HepG2 (cell line): Measurements from ENCODE around the gene CNEP1R1. TPM values are rescaled to one million over a fixed set of nuclear protein-coding genes. Genes with fewer than 3 reads are reported as not detected.

Source experiments
- GABPB1 ChIP-seq: IDR thresholded peaks from 2 replicates; pipeline ENCODE4 v1.6.1; 2016; ENCODE audit warnings: mild to moderate bottlenecking, missing genetic modification reagents, moderate library complexity, missing compliant biosample characterization
- HES4 ChIP-seq: sonication (generic); formaldehyde crosslinking; IDR thresholded peaks from 2 replicates; pipeline ENCODE4 v1.9.0; 2021; ENCODE audit warnings: mild to moderate bottlenecking, missing genetic modification reagents, borderline replicate concordance
- ISL2 ChIP-seq: sonication (generic); formaldehyde crosslinking; IDR thresholded peaks from 2 replicates; pipeline ENCODE4 v1.5.0; 2020; ENCODE audit warnings: missing genetic modification reagents
- JDP2 ChIP-seq: sonication (generic); formaldehyde crosslinking; IDR thresholded peaks from 2 replicates; pipeline ENCODE4 v1.8.1; 2022; ENCODE audit warnings: missing genetic modification reagents, borderline replicate concordance
- JUNB ChIP-seq: sonication (generic); formaldehyde crosslinking; IDR thresholded peaks from 2 replicates; pipeline ENCODE4 v1.8.0; 2022; ENCODE audit warnings: missing genetic modification reagents, mild to moderate bottlenecking, borderline replicate concordance
- KDM1A ChIP-seq: IDR thresholded peaks from 2 replicates; pipeline ENCODE4 v1.6.1; 2016; ENCODE audit warnings: missing compliant biosample characterization
- MXD4 ChIP-seq: IDR thresholded peaks from 2 replicates; pipeline ENCODE4 v1.6.1; 2016; ENCODE audit warnings: mild to moderate bottlenecking, missing biosample characterization, missing genetic modification reagents
- NCOA2 ChIP-seq: sonication (generic); formaldehyde crosslinking; IDR thresholded peaks from 2 replicates; pipeline ENCODE4 v1.8.0; 2022; ENCODE audit warnings: inconsistent platforms
- SRSF1 ChIP-seq: fragments of 200-400 bp; formaldehyde crosslinking; optimal IDR thresholded peaks from 2 replicates; pipeline ENCODE3; 2017; ENCODE audit warnings: mild to moderate bottlenecking, low read depth, low read length, moderate library complexity
- ZMYM4 ChIP-seq: sonication (generic); formaldehyde crosslinking; IDR thresholded peaks from 2 replicates; pipeline ENCODE4 v1.8.1; 2023; ENCODE audit warnings: mild to moderate bottlenecking, missing genetic modification reagents
- ZNF235 ChIP-seq: sonication (generic); formaldehyde crosslinking; IDR thresholded peaks from 2 replicates; pipeline ENCODE4 v1.8.1; 2023; ENCODE audit warnings: mild to moderate bottlenecking, missing genetic modification reagents, borderline replicate concordance
- ZNF383 ChIP-seq: sonication (generic); formaldehyde crosslinking; IDR thresholded peaks from 2 replicates; pipeline ENCODE4 v1.4.0; 2020; ENCODE audit warnings: missing genetic modification reagents, mild to moderate bottlenecking, borderline replicate concordance
- ZNF546 ChIP-seq: sonication (generic); formaldehyde crosslinking; conservative IDR thresholded peaks from 2 replicates; pipeline ENCODE4 v1.8.1; 2023; ENCODE audit warnings: mild to moderate bottlenecking, missing genetic modification reagents
- ZNF773 ChIP-seq: sonication (generic); formaldehyde crosslinking; IDR thresholded peaks from 2 replicates; pipeline ENCODE4 v1.4.0; 2020; ENCODE audit warnings: missing genetic modification reagents, borderline replicate concordance
- polyA plus RNA-seq, 8 experiments: library from polyadenylated mRNA; depleted of rRNA in 3 of 8; stranded (reverse) in 7 of 8; unstranded in 1 of 8; fragments of >200 nt; fragmentation: Illumina TruSeq in 4 of 8; extraction: Trizol in 4 of 8; gene quantifications; 2 replicates each; pipeline versions ENCODE4 v1.2.1 to v1.2.3, GENCODE V29; 2011 to 2016; ENCODE audit warnings: low read depth in 4 of 8, missing spikeins in 1 of 8, mixed read lengths in 1 of 8; ENCODE audit not compliant: insufficient read depth in 1 of 8
- total RNA-seq, 5 experiments: library from RNA; depleted of rRNA; stranded (reverse); fragments of >200 nt; fragmentation: Illumina TruSeq; extraction: Trizol; gene quantifications; 2 replicates each; pipeline ENCODE4 v1.2.3, GENCODE V29; 2016; ENCODE audit warnings: low read depth in 1 of 5
- TF ChIP-seq, protein P1 (sequence below): sonication (generic); formaldehyde crosslinking; IDR thresholded peaks from 2 replicates; pipeline ENCODE4 v1.5.0; 2020; ENCODE audit warnings: missing genetic modification reagents
- TF ChIP-seq, protein P2 (sequence below): sonication (generic); formaldehyde crosslinking; IDR thresholded peaks from 2 replicates; pipeline ENCODE4 v1.4.0; 2020; ENCODE audit warnings: missing genetic modification reagents
- TF ChIP-seq, protein P3 (sequence below): sonication (generic); formaldehyde crosslinking; IDR thresholded peaks from 2 replicates; pipeline ENCODE4 v1.4.0; 2020; ENCODE audit warnings: mild to moderate bottlenecking, missing genetic modification reagents
- TF ChIP-seq, protein P4 (sequence below): sonication (generic); formaldehyde crosslinking; conservative IDR thresholded peaks from 2 replicates; pipeline ENCODE4 v1.4.0; 2020; ENCODE audit warnings: mild to moderate bottlenecking, missing genetic modification reagents, moderate library complexity

CNEP1R1 gene
- total and polyA plus RNA-seq, 2 of the 13 experiments (the other 11 are each of a cell fraction or from before 2014, with no cell fraction given) = 23.6 to 26.8 TPM

DNA sequence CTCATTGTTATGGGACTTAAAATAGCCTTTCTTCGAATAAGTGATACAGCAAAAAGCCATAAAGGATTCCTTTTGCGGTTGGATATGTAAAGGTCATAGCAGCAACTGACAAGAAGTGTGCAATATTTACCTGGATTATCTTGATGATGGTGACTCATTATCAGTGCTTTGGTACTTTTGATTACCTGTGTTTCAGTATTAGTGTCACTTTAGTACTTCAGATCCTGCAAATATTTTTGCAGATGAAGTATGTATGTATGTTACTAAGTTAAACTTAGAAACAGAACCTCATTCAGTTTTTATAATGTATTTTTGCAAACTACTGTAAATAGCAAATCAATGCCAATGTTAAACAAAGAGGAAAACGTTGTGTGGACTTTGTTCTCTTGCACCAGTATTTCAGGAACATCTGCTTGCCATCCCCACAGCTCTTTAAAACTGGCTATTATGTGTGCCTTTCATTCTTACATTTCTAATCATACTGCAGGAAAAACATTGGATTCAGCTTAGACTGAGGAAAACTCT lies 10.5 kb downstream of the CNEP1R1 start (continued):
- TF ChIP-seq ZNF235 (CRISPR knock-in tag) (no peak), ISL2 (CRISPR knock-in tag) (peak; percentile 93), JUNB (CRISPR knock-in tag) (peak; percentile 89), MXD4 (CRISPR knock-in tag) (no peak), KDM1A (CRISPR knock-in tag) (no peak), ZNF773 (no peak), ZNF546 (CRISPR knock-in tag) (no peak), HES4 (CRISPR knock-in tag) (no peak), ZNF383 (no peak), JDP2 (CRISPR knock-in tag) (no peak), GABPB1 (CRISPR knock-in tag) (no peak), NCOA2 (CRISPR knock-in tag) (peak; percentile 89), SRSF1 (no peak), ZMYM4 (CRISPR knock-in tag) (no peak; the same call in 1 of the 2 replicates)
- TF ChIP-seq, protein P1, sequence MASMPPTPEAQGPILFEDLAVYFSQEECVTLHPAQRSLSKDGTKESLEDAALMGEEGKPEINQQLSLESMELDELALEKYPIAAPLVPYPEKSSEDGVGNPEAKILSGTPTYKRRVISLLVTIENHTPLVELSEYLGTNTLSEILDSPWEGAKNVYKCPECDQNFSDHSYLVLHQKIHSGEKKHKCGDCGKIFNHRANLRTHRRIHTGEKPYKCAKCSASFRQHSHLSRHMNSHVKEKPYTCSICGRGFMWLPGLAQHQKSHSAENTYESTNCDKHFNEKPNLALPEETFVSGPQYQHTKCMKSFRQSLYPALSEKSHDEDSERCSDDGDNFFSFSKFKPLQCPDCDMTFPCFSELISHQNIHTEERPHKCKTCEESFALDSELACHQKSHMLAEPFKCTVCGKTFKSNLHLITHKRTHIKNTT = no peak
- TF ChIP-seq, protein P2, sequence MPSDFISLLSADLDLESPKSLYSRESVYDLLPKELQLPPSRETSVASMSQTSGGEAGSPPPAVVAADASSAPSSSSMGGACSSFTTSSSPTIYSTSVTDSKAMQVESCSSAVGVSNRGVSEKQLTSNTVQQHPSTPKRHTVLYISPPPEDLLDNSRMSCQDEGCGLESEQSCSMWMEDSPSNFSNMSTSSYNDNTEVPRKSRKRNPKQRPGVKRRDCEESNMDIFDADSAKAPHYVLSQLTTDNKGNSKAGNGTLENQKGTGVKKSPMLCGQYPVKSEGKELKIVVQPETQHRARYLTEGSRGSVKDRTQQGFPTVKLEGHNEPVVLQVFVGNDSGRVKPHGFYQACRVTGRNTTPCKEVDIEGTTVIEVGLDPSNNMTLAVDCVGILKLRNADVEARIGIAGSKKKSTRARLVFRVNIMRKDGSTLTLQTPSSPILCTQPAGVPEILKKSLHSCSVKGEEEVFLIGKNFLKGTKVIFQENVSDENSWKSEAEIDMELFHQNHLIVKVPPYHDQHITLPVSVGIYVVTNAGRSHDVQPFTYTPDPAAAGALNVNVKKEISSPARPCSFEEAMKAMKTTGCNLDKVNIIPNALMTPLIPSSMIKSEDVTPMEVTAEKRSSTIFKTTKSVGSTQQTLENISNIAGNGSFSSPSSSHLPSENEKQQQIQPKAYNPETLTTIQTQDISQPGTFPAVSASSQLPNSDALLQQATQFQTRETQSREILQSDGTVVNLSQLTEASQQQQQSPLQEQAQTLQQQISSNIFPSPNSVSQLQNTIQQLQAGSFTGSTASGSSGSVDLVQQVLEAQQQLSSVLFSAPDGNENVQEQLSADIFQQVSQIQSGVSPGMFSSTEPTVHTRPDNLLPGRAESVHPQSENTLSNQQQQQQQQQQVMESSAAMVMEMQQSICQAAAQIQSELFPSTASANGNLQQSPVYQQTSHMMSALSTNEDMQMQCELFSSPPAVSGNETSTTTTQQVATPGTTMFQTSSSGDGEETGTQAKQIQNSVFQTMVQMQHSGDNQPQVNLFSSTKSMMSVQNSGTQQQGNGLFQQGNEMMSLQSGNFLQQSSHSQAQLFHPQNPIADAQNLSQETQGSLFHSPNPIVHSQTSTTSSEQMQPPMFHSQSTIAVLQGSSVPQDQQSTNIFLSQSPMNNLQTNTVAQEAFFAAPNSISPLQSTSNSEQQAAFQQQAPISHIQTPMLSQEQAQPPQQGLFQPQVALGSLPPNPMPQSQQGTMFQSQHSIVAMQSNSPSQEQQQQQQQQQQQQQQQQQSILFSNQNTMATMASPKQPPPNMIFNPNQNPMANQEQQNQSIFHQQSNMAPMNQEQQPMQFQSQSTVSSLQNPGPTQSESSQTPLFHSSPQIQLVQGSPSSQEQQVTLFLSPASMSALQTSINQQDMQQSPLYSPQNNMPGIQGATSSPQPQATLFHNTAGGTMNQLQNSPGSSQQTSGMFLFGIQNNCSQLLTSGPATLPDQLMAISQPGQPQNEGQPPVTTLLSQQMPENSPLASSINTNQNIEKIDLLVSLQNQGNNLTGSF (CRISPR knock-in tag) = no peak
- TF ChIP-seq, protein P3, sequence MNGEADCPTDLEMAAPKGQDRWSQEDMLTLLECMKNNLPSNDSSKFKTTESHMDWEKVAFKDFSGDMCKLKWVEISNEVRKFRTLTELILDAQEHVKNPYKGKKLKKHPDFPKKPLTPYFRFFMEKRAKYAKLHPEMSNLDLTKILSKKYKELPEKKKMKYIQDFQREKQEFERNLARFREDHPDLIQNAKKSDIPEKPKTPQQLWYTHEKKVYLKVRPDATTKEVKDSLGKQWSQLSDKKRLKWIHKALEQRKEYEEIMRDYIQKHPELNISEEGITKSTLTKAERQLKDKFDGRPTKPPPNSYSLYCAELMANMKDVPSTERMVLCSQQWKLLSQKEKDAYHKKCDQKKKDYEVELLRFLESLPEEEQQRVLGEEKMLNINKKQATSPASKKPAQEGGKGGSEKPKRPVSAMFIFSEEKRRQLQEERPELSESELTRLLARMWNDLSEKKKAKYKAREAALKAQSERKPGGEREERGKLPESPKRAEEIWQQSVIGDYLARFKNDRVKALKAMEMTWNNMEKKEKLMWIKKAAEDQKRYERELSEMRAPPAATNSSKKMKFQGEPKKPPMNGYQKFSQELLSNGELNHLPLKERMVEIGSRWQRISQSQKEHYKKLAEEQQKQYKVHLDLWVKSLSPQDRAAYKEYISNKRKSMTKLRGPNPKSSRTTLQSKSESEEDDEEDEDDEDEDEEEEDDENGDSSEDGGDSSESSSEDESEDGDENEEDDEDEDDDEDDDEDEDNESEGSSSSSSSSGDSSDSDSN = no peak
- TF ChIP-seq, protein P4, sequence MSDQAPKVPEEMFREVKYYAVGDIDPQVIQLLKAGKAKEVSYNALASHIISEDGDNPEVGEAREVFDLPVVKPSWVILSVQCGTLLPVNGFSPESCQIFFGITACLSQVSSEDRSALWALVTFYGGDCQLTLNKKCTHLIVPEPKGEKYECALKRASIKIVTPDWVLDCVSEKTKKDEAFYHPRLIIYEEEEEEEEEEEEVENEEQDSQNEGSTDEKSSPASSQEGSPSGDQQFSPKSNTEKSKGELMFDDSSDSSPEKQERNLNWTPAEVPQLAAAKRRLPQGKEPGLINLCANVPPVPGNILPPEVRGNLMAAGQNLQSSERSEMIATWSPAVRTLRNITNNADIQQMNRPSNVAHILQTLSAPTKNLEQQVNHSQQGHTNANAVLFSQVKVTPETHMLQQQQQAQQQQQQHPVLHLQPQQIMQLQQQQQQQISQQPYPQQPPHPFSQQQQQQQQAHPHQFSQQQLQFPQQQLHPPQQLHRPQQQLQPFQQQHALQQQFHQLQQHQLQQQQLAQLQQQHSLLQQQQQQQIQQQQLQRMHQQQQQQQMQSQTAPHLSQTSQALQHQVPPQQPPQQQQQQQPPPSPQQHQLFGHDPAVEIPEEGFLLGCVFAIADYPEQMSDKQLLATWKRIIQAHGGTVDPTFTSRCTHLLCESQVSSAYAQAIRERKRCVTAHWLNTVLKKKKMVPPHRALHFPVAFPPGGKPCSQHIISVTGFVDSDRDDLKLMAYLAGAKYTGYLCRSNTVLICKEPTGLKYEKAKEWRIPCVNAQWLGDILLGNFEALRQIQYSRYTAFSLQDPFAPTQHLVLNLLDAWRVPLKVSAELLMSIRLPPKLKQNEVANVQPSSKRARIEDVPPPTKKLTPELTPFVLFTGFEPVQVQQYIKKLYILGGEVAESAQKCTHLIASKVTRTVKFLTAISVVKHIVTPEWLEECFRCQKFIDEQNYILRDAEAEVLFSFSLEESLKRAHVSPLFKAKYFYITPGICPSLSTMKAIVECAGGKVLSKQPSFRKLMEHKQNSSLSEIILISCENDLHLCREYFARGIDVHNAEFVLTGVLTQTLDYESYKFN = peak; percentile 94
